ENCODE data around the gene LYRM1. TPM values are rescaled to one million over a fixed set of nuclear protein-coding genes. Genes with fewer than 3 reads are reported as not detected.

LYRM1 gene
- total and polyA plus RNA-seq, 4 donors: 27.8 to 50.5 (median 31.1) TPM

DNA sequence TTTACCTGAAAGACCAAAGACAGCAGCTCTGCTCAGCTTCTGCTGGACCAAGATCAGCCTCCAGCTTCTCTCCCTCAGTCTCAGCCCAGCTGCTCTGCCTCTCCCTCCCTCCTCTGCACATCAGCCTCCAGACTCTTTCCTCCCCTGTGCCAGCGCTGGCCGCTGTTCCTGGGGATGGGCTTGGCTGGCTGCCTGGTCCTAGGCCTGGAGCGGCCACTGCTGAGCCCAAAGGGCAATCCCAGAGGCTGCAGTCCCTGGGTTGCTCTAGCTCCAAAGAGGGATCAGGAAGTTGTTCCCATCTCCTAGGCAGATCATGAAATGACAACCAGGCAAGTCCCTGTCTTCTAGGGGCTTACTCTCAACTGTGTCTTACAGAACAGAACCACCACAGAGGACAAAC lies 31.7 kb upstream of the LYRM1 start:
- Histone ChIP-seq H3K27ac (ENCODE audit: low read depth in 1 of 2, low read length in 1 of 2) (peak overlapping the region; percentile 26 to 38), H3K4me3 (no peak overlapping the region), H3K4me1 (ENCODE audit: control insufficient read depth in 5 of 5, insufficient read depth in 5 of 5, low read length in 5 of 5) (peaks cover 9 to 65% (median 59%) of the 10 kb centered on the region in 5 donors), H3K36me3 (ENCODE audit: control insufficient read depth in 4 of 4, insufficient read depth in 4 of 4, low read length in 4 of 4) (no peaks in the 10 kb centered on the region), H3K9ac (ENCODE audit: insufficient read depth in 1 of 2, low read length in 2 of 2) (no peak overlapping the region), H3K9me3 (ENCODE audit: control insufficient read depth in 4 of 4, insufficient read depth in 3 of 4, low read length in 3 of 4) (no peaks in the 10 kb centered on the region), H3K27me3 (ENCODE audit: control insufficient read depth in 3 of 3, insufficient read depth in 3 of 3, low read length in 2 of 3) (no peaks in the 10 kb centered on the region)
- WGBS, 2 donors: 29 to 77% methylated on average over 3 of the region's 3 CpGs
- ATAC-seq (ENCODE audit: insufficient read depth, low FRiP score) (no peak), DNase-seq (peak; percentile 83 to 91 (median 84))
- TF ChIP-seq, protein P1, sequence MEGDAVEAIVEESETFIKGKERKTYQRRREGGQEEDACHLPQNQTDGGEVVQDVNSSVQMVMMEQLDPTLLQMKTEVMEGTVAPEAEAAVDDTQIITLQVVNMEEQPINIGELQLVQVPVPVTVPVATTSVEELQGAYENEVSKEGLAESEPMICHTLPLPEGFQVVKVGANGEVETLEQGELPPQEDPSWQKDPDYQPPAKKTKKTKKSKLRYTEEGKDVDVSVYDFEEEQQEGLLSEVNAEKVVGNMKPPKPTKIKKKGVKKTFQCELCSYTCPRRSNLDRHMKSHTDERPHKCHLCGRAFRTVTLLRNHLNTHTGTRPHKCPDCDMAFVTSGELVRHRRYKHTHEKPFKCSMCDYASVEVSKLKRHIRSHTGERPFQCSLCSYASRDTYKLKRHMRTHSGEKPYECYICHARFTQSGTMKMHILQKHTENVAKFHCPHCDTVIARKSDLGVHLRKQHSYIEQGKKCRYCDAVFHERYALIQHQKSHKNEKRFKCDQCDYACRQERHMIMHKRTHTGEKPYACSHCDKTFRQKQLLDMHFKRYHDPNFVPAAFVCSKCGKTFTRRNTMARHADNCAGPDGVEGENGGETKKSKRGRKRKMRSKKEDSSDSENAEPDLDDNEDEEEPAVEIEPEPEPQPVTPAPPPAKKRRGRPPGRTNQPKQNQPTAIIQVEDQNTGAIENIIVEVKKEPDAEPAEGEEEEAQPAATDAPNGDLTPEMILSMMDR (IDR thresholded peaks at IDR 0.05; ENCODE audit: control extremely low read depth, extremely low read depth): no peak

DNA sequence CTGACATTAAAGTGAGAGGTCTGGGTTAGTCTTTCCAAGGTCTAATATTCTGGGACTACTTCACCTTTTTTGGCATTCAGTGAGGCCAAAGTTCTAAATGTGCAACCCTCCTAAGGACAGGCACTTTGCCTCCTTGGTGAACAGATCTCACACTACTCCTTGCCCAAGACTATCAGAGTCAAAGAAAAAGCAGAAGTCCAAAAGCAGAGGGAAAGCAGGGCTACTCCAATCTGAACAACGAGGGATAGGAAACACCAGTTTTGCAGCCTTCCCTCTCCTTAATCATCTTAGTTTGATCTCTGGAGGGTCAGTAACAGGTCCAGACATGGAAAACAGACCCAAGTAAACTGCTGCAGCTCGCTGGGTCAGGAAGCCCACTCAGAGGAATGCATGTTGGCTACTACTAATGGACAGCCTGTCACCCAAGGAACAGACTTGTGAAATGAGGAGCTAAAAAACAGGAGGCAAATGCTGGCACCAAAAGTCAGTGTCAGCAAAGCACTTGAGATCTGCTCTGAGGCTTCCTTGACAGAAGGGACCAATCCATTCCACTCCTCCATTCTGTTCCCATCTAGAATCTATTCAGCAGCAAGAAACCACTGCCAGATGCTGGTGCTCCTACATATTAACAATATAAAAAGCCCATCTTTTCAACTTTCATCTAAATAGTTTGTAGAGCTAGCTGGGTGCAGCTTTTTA lies 30.3 kb upstream of the LYRM1 start:
- Histone ChIP-seq H3K4me3 (no peak overlapping the region), H3K4me1 (ENCODE audit: control insufficient read depth in 5 of 5, insufficient read depth in 5 of 5, low read length in 5 of 5) (peaks cover 13 to 72% (median 62%) of the 10 kb centered on the region in 5 donors), H3K27me3 (ENCODE audit: control insufficient read depth in 3 of 3, insufficient read depth in 3 of 3, low read length in 2 of 3) (no peaks in the 10 kb centered on the region), H3K27ac (ENCODE audit: low read depth in 1 of 2, low read length in 1 of 2) (peak overlapping the region in 1 of 2 donors; percentile 17), H3K9me3 (ENCODE audit: control insufficient read depth in 4 of 4, insufficient read depth in 3 of 4, low read length in 3 of 4) (no peaks in the 10 kb centered on the region), H3K9ac (ENCODE audit: insufficient read depth in 1 of 2, low read length in 2 of 2) (peak overlapping the region in 1 of 2 donors; percentile 7), H3K36me3 (ENCODE audit: control insufficient read depth in 4 of 4, insufficient read depth in 4 of 4, low read length in 4 of 4) (peaks cover 0 to 1% (median 0%) of the 10 kb centered on the region in 4 donors)
- ATAC-seq (ENCODE audit: insufficient read depth, low FRiP score) (no peak), DNase-seq (peak; percentile 35 to 75 (median 75))
- TF ChIP-seq, protein P1 (IDR thresholded peaks at IDR 0.05; ENCODE audit: control extremely low read depth, extremely low read depth): no peak
- 52 to 54% methylated on average over 2 of the region's 2 CpGs for WGBS, 2 donors

DNA sequence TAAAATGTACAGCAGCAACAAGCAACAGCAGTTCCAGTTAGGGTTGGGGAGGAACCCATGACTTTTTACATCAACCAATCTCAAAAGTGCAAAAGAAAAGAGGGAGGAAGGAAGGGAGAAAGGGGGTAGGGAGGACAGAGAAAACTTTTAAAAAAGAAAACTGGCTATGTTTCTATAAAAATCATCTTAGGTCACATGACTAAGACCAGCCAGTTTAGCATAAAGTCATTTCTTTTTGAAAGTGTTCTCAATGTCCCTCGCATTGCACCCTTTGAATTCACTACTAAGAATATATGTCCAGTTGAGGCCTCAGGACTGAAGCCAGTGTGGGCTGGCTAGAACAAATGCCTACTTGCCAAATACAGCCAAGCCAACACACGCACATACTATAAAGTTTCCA lies 29.3 kb upstream of the LYRM1 start:
- H3K9ac ChIP-seq (ENCODE audit: insufficient read depth in 1 of 2, low read length in 2 of 2): no peak overlapping the region
- H3K4me1 ChIP-seq (ENCODE audit: control insufficient read depth in 5 of 5, insufficient read depth in 5 of 5, low read length in 5 of 5): peaks cover 13 to 70% (median 52%) of the 10 kb centered on the region in 5 donors
- TF ChIP-seq, protein P1 (IDR thresholded peaks at IDR 0.05; ENCODE audit: control extremely low read depth, extremely low read depth): no peak
- H3K4me3 ChIP-seq: no peak overlapping the region
- no peak for ATAC-seq (ENCODE audit: insufficient read depth, low FRiP score)
- H3K27ac ChIP-seq (ENCODE audit: low read depth in 1 of 2, low read length in 1 of 2): no peak overlapping the region
- DNase-seq: no peak
- H3K9me3 ChIP-seq (ENCODE audit: control insufficient read depth in 4 of 4, insufficient read depth in 3 of 4, low read length in 3 of 4): no peaks in the 10 kb centered on the region
- H3K36me3 ChIP-seq (ENCODE audit: control insufficient read depth in 4 of 4, insufficient read depth in 4 of 4, low read length in 4 of 4): peaks cover 0 to 2% (median 0%) of the 10 kb centered on the region in 4 donors
- H3K27me3 ChIP-seq (ENCODE audit: control insufficient read depth in 3 of 3, insufficient read depth in 3 of 3, low read length in 2 of 3): no peaks in the 10 kb centered on the region
- WGBS, 2 donors: 43 to 93% methylated on average over 2 of the region's 2 CpGs

Measured in lung (tissue), 12 donors.